ENCODE measurements around the gene TXNRD3. TPM values are rescaled to one million over a fixed set of nuclear protein-coding genes. Genes with fewer than 3 reads are reported as not detected.
A peak's percentile ranks its signal among the peaks of the same experiment; 100 is the strongest.

Gene TXNRD3
- total RNA-seq (2014; rRNA removed; shearing (Covaris generic)): 6.0 and 7.8 TPM in 2 replicates

- peak; percentile 69 for DNase-seq (ENCODE audit: low read depth)
These were observed at the start of gene TXNRD3 for GRCh38 chr3:126654571-126655383. Gene TXNRD3, minus strand, starts transcription at chr3:126655124.

GRCh38 chr3:126703512-126704493 is 48.9 kb upstream of the TXNRD3 start, which contains the start of gene CHCHD6:
Gene CHCHD6, plus strand, starts transcription at chr3:126704240. Its CDS starts 73 bp downstream, at chr3:126704313.
- peak; percentile 96 for DNase-seq (ENCODE audit: low read depth)

GRCh38 chr3:126699011-126699410 is 44.1 kb upstream of the TXNRD3 start:
- no peak for DNase-seq (ENCODE audit: low read depth)

- no peak for DNase-seq (ENCODE audit: low read depth)
These were observed 41.9 kb upstream of the TXNRD3 start for GRCh38 chr3:126696701-126697267.

GRCh38 chr3:126693921-126694320 is 39.0 kb upstream of the TXNRD3 start:
- DNase-seq (ENCODE audit: low read depth): no peak

- no peak for DNase-seq (ENCODE audit: low read depth)
These were observed 37.9 kb upstream of the TXNRD3 start for GRCh38 chr3:126692858-126693257.

GRCh38 chr3:126691765-126692164 is 36.8 kb upstream of the TXNRD3 start:
- no peak for DNase-seq (ENCODE audit: low read depth)

GRCh38 chr3:126685493-126685892 is 30.6 kb upstream of the TXNRD3 start:
- DNase-seq (ENCODE audit: low read depth): no peak

GRCh38 chr3:126685021-126685420 is 30.1 kb upstream of the TXNRD3 start:
- peak; percentile 61 for DNase-seq (ENCODE audit: low read depth)

- DNase-seq (ENCODE audit: low read depth): peak; percentile 52
These were observed 29.4 kb upstream of the TXNRD3 start for GRCh38 chr3:126684218-126684751.

- DNase-seq (ENCODE audit: low read depth): no peak
These were observed 28.1 kb upstream of the TXNRD3 start for GRCh38 chr3:126683069-126683468.

- DNase-seq (ENCODE audit: low read depth): no peak
These were observed 27.1 kb upstream of the TXNRD3 start for GRCh38 chr3:126682009-126682408.

GRCh38 chr3:126680667-126681055 is 25.7 kb upstream of the TXNRD3 start:
- no peak for DNase-seq (ENCODE audit: low read depth)

GRCh38 chr3:126679831-126680666 is 25.1 kb upstream of the TXNRD3 start:
- DNase-seq (ENCODE audit: low read depth): peak; percentile 27

GRCh38 chr3:126679318-126679751 is 24.4 kb upstream of the TXNRD3 start:
- DNase-seq (ENCODE audit: low read depth): peak; percentile 72

- no peak for DNase-seq (ENCODE audit: low read depth)
These were observed 23.9 kb upstream of the TXNRD3 start for GRCh38 chr3:126678693-126679317.

GRCh38 chr3:126677862-126678503 is 23.1 kb upstream of the TXNRD3 start:
- no peak for DNase-seq (ENCODE audit: low read depth)

- DNase-seq (ENCODE audit: low read depth): peak; percentile 54
These were observed 22.2 kb upstream of the TXNRD3 start for GRCh38 chr3:126676919-126677705.

GRCh38 chr3:126672741-126673140 is 17.8 kb upstream of the TXNRD3 start:
- DNase-seq (ENCODE audit: low read depth): no peak

Data from RPMI7951 (cell line).